Measurements from ENCODE around the gene PLOD1.

DNA sequence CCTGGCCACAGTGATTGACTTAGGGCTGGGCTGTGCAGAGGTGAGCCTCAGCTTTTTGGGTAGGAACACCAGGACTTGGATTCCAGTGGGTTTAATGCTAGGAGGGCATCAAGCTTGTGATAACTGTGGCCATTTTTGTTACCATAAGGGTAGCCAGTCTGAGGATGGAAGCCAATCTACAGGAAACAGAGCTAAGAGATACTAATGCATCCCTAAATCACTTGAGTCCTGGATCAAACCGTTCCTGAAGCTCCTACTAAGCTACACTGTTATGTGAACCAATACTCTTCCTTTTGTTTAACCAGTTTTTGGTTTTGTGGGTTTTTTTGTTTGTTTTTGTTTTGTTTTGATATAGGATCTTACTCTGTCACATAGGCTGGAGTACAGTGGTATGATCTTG, 20.5 kb upstream of the PLOD1 start:
- TF ChIP-seq EZH2phosphoT487 (conservative IDR thresholded peaks at IDR 0.05; ENCODE audit: low read length): no peak
- TF ChIP-seq, protein P1, sequence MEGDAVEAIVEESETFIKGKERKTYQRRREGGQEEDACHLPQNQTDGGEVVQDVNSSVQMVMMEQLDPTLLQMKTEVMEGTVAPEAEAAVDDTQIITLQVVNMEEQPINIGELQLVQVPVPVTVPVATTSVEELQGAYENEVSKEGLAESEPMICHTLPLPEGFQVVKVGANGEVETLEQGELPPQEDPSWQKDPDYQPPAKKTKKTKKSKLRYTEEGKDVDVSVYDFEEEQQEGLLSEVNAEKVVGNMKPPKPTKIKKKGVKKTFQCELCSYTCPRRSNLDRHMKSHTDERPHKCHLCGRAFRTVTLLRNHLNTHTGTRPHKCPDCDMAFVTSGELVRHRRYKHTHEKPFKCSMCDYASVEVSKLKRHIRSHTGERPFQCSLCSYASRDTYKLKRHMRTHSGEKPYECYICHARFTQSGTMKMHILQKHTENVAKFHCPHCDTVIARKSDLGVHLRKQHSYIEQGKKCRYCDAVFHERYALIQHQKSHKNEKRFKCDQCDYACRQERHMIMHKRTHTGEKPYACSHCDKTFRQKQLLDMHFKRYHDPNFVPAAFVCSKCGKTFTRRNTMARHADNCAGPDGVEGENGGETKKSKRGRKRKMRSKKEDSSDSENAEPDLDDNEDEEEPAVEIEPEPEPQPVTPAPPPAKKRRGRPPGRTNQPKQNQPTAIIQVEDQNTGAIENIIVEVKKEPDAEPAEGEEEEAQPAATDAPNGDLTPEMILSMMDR (IDR thresholded peaks at IDR 0.05; ENCODE audit: insufficient read depth, low read length, poor library complexity, severe bottlenecking): no peak
